Psoas muscle (tissue), 8 donors: ENCODE results near the gene TRIM46. TPM values are rescaled to one million over a fixed set of nuclear protein-coding genes. Genes with fewer than 3 reads are reported as not detected.
A peak's percentile ranks its signal among the peaks of the same experiment; 100 is the strongest.
"Not testable (repeated sequence)": the region's sequence is repeated elsewhere in the genome, so short reads cannot be mapped to it uniquely, and the experiment has no call there.

Source experiments
- ATAC-seq, 4 donors: fragments of 200-7000 bp; cut with Tn5 transposase; one replicate each; pipeline ENCODE4 v1.9.1; 2020; ENCODE audit warnings: moderate library complexity in 3 of 4, mild to moderate bottlenecking in 2 of 4
- DNase-seq, 2 donors: peaks; one replicate each; pipeline ENCODE4 v3.0.0-alpha.2; 2020
- H3K27ac ChIP-seq: fragments of 200-600 bp; one replicate; pipeline ENCODE4 v1.8.0; 2022
- H3K27me3 ChIP-seq, 3 donors: fragments of 200-600 bp in 1 of 3; one replicate each; pipeline versions ENCODE4 v1.6.1 to v1.8.0; 2013 to 2022; ENCODE audit warnings: low read length in 2 of 3, mild to moderate bottlenecking in 2 of 3, moderate library complexity in 1 of 3; ENCODE audit not compliant: insufficient read depth in 3 of 3
- H3K36me3 ChIP-seq, 2 donors: fragments of 200-600 bp in 1 of 2; one replicate each; pipeline versions ENCODE4 v1.6.1 to v1.8.0; 2013 to 2022; ENCODE audit warnings: low read depth in 1 of 2, mild to moderate bottlenecking in 1 of 2, moderate library complexity in 1 of 2; ENCODE audit not compliant: insufficient read depth in 1 of 2
- H3K4me1 ChIP-seq: fragments of 200-600 bp; one replicate; pipeline ENCODE4 v1.8.0; 2022
- H3K4me3 ChIP-seq: fragments of 200-600 bp; one replicate; pipeline ENCODE4 v1.8.0; 2022; ENCODE audit warnings: mild to moderate bottlenecking
- H3K9me3 ChIP-seq: fragments of 200-600 bp; one replicate; pipeline ENCODE4 v1.8.0; 2022
- WGBS, 3 donors: extraction: QIAGEN DNeasy Blood & Tissue Kit; methylation state at CpG; one replicate each; pipeline versions ENCODE4 v1.1.6 to v1.1.7; 2013; 5-methylcytosine and 5-hydroxymethylcytosine counted together
- intact Hi-C, 2 donors: fragments of 100-400 bp; cut with DNase I; formaldehyde crosslinking; loops; one replicate each; pipeline versions ENCODE4 v1.11.0 to v1.14.2; 2022
- polyA plus RNA-seq, 3 donors: library from polyadenylated mRNA; stranded (reverse); fragments of 200-250 nt; gene quantifications; one replicate each; pipeline ENCODE4 v1.2.3, GENCODE V29; 2013
- total RNA-seq, 4 donors: library from RNA; stranded (reverse); fragmentation: NEBNext Ultra II Directional in 2 of 4; extraction: Animal tissue kit (Norgen Biotek cat#: 25700) in 2 of 4; gene quantifications; one replicate each; pipeline versions ENCODE4 v1.2.1 to v1.2.4, GENCODE V29; 2021 to 2023
- TF ChIP-seq, protein P1 (sequence below): fragments of 200-600 bp; IDR thresholded peaks from one replicate; pipeline ENCODE4 v1.8.0; 2022; ENCODE audit warnings: antibody characterized with exemption
- donor health status: healthy with polysubstance abuse.
- donor health status: DM: no; HTN: no; CAD: no; lungs with moderate emphysema.
- donor health status: Bipolar disorder and iron deficiency.
- donor health status: healthy.
- donor health status: DM: yes; HTN: yes; CAD: no.
- donor health status: DM: no; HTN: no; CAD: no.
- donor health status: DM: no; HTN: no; CAD: no.
- donor health status: DM: yes; HTN: yes; CAD: no.

TRIM46 gene
- total and polyA plus RNA-seq, 7 donors = 0.03 to 0.16 (median 0.09) TPM; not detected in 3

DNA sequence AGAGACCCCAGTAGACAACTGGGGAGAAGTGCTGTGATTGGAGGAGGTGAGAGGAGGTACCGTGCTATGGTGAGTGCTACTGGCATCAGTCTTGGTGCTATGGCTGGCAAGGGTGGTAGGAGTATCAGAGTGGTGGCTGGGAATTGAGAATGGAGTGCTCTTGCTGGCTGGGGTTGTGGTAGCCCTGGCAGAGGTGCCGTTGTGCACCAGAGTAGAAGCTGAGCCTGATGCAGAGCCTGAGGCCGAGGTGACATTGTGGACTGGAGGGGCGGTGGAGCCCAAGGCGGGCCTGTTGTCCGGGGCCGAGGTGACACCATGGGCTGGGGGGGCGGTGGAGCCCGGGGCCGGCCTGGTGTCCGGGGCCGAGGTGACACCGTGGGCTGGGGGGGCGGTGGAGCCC, 14.6 kb downstream of the TRIM46 start:
- Histone ChIP-seq H3K27ac (no peak overlapping the region), H3K36me3 (no peaks in the 10 kb centered on the region), H3K4me1 (peaks cover 13% of the 10 kb centered on the region), H3K4me3 (no peak overlapping the region), H3K27me3 (no peaks in the 10 kb centered on the region), H3K9me3 (no peaks in the 10 kb centered on the region)
- no peak for ATAC-seq
- intact Hi-C loops = no loop called here
- TF ChIP-seq, protein P1, sequence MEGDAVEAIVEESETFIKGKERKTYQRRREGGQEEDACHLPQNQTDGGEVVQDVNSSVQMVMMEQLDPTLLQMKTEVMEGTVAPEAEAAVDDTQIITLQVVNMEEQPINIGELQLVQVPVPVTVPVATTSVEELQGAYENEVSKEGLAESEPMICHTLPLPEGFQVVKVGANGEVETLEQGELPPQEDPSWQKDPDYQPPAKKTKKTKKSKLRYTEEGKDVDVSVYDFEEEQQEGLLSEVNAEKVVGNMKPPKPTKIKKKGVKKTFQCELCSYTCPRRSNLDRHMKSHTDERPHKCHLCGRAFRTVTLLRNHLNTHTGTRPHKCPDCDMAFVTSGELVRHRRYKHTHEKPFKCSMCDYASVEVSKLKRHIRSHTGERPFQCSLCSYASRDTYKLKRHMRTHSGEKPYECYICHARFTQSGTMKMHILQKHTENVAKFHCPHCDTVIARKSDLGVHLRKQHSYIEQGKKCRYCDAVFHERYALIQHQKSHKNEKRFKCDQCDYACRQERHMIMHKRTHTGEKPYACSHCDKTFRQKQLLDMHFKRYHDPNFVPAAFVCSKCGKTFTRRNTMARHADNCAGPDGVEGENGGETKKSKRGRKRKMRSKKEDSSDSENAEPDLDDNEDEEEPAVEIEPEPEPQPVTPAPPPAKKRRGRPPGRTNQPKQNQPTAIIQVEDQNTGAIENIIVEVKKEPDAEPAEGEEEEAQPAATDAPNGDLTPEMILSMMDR = no peak
- peak in 1 of 2 donors; percentile 36 for DNase-seq
- 87 to 89% (median 88%) methylated on average over 6 to 14 of the region's 14 CpGs for WGBS, 3 donors

DNA sequence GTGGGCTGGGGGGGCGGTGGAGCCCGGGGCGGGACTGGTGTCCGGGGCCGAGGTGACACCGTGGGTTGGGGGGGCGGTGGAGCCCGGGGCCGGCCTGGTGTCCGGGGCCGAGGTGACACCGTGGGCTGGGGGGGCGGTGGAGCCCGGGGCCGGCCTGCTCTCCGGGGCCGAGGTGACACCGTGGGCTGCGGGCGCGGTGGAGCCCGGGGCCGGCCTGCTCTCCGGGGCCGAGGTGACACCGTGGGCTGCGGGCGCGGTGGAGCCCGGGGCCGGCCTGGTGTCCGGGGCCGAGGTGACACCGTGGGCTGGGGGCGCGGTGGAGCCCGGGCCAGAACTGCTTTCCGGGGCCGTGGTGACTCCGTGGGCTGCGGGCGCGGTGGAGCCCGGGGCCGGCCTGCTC, 16.3 kb downstream of the TRIM46 start:
- H3K4me3 ChIP-seq, H3K27me3 ChIP-seq, H3K36me3 ChIP-seq, H3K27ac ChIP-seq, DNase-seq, ATAC-seq, H3K9me3 ChIP-seq, intact Hi-C loops: not testable (repeated sequence)
- H3K4me1 ChIP-seq = peaks cover 19% of the 10 kb centered on the region
- 92 to 96% (median 93%) methylated on average over 21 to 25 of the region's 45 CpGs for WGBS, 3 donors

DNA sequence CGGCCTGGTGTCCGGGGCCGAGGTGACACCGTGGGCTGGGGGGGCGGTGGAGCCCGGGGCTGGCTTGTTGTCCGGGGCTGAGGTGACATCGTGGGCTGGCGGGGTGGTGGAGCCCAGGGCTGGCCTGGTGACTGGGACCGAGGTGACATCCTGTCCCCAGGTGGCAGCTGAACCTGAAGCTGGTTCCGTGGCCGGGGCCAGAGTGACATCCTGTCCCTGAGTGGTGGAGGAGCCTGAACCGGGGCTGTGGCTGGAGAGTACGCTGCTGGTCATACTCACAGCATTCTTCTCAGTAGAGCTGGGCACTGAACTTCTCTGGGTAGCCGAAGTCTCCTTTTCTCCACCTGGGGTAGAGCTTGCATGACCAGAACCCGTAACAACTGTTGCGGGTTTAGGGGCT, 18.3 kb downstream of the TRIM46 start:
- Histone ChIP-seq H3K27ac (no peak overlapping the region), H3K4me1 (peaks cover 18% of the 10 kb centered on the region), H3K9me3 (no peaks in the 10 kb centered on the region), H3K27me3 (no peaks in the 10 kb centered on the region), H3K36me3 (no peaks in the 10 kb centered on the region), H3K4me3 (no peak overlapping the region)
- ATAC-seq (no peak), DNase-seq (peak in 1 of 2 donors; percentile 56)
- WGBS, 3 donors = 91 to 93% (median 92%) methylated on average over 14 to 17 of the region's 17 CpGs
- intact Hi-C loops = no loop called here
- TF ChIP-seq, protein P1 = no peak

DNA sequence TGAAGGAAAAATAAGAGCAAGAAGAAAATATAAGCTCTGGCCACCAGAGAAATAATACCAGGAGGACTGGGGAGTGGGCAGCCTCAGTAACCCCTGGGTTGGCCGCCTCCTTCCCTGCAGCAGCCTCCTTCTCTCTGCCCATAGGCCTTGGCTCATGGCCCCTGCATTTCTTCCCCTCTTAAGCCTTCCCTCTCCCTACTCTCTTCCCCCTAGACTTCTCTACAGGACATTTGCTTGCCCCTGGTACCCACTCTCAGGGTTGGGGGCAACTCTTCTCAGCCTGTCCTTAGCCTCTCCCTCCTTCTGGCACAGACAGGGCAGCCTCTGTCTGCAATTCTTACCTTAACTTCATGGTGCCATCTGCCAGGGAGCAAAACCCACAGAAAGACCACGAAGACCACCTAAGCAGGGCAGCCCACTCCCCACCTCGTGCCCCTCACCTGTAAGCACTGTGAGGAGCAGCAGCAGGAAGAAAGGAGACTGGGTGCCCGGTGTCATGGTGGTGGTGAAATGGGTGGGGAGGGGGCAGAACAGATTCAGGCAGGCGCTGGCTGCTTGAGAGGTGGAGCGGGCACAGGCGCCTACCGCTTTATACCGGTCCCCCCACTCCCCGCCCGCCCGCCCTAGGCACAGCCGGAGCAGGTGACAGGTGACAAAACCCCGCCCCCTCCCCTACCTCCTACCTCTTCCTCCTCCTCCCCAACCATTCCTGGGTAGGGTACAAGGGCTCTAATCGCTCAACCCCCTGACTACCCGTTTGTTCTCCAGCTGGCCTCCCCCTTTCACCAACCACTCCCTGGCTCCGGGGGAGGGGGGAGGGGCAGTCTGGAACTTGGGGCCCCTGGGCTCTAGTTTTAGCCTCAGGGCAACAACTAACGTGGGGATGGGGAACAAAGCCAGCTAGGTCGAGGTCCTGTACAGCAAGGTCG, 19.0 kb downstream of the TRIM46 start:
- DNase-seq (no peak), ATAC-seq (no peak)
- H3K27ac ChIP-seq = peak overlapping the region; percentile 60
- WGBS, 3 donors = 38 to 61% (median 54%) methylated on average over 9 to 20 of the region's 20 CpGs
- intact Hi-C loops = no loop called here
- peak overlapping the region; percentile 71 for H3K4me3 ChIP-seq
- no peaks in the 10 kb centered on the region for H3K27me3 ChIP-seq
- H3K4me1 ChIP-seq = peaks cover 21% of the 10 kb centered on the region
- no peaks in the 10 kb centered on the region for H3K36me3 ChIP-seq
- TF ChIP-seq, protein P1 = no peak
- H3K9me3 ChIP-seq = no peaks in the 10 kb centered on the region

DNA sequence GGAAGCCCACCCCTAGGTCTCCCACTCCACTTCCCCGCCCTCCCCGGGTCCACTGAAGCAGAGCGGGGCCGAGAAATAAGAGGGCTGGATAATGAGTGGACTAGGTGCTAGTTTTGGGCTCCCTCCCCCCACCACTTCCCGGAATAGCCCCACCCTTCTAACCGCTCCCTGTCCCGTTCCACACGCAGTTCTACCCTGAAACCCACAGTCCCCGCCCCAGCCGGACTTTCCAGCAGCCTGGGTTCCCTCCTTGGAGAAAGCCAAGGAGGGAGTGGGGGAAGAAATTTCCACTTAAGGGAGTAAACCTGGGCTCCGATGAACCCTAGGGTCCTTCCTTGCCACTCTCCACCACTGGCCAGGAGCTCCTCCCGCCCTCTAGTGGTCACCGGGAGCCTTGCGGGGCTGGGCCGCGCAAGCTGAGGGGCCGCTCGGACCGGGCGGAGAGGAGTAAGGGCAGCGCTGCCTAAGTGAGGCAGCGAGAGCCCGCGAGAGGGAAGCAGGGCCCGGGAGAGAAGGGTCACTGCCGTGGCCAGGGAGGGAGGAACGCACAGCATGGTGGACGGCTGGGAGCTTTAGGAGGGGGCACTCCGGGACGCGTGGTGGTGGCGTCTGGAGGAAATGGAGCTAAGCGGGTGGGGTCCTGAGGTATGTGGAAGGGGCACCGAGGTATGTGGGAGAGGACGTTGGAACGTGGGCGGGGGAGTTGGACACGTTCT, 19.8 kb downstream of the TRIM46 start:
- intact Hi-C loops = no loop called here
- Histone ChIP-seq H3K9me3 (no peaks in the 10 kb centered on the region), H3K27me3 (no peaks in the 10 kb centered on the region), H3K27ac (peak overlapping the region; percentile 60), H3K4me3 (peak overlapping the region; percentile 71), H3K4me1 (peaks cover 21% of the 10 kb centered on the region), H3K36me3 (no peaks in the 10 kb centered on the region)
- peak; percentile 84 to 89 (median 86) for ATAC-seq
- peak; percentile 89 to 93 for DNase-seq
- TF ChIP-seq, protein P1 = peak; percentile 96
- WGBS, 3 donors = 0 to 2% (median 0%) methylated on average over 38 of the region's 38 CpGs

DNA sequence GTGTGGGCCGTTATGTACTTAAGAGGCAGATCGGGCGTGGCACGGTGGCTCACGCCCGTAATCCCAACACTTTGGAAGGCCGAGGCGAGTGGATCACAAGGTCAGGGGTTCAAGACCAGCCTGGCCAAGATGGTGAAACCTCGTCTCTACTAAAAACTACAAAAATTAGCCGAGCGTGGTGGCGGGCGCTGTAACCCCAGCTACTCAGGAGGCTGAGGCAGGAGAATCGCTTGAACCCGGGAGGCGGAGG, 20.3 kb downstream of the TRIM46 start:
- H3K27me3 ChIP-seq, H3K9me3 ChIP-seq, ATAC-seq, DNase-seq, H3K36me3 ChIP-seq, intact Hi-C loops: not testable (repeated sequence)
- H3K4me3 ChIP-seq = peak overlapping the region; percentile 71
- 7 to 11% (median 10%) methylated on average over 16 of the region's 16 CpGs for WGBS, 3 donors
- peaks cover 21% of the 10 kb centered on the region for H3K4me1 ChIP-seq
- peak overlapping the region; percentile 60 for H3K27ac ChIP-seq
